HS-5 (cell line): Measurements from ENCODE around the gene ATP1A2.
A peak's percentile ranks its signal among the peaks of the same experiment; 100 is the strongest.

Experiments used
- DNase-seq: peaks from one replicate; pipeline ENCODE4 v3.0.0-alpha.2; 2012; ENCODE audit warnings: low read depth

The ATP1A2 gene

DNA sequence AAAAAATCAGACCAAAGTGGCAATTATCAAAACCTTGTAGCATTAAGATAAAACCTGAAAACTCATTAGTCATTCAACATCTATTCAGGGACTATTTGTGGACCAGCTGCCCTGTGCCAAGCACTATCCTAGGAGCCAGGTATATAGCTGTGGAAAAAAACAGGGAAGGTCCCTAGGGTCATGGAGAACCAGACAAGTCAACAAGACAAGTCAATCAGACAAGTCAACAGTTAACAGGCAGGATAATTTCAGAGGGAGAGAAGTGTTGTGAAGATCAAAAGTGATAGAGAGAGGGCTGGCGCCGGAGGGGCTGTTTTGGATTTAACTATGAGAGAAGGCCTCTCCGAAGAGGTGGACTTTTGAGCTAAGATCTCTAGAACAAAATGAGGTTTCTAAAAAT lies 32.6 kb downstream of the ATP1A2 start:
- DNase-seq: no peak

DNA sequence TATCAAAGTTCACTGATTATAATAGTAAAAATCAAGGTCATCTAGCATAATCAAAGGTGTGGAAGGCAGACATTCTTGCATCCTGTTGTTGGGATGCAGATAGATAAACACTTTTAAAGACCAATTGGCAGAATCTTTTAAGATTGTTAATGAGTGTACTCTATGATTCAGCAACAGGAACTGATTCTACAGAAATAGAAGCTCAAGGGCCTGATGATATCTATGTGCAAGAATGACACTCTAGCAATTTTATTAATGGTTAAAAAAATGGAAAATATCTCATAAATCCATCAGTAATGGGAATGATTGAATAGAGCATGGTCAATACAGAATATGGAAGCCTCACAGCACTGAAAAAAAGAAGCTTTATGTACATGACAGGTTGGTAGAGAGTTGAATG lies 33.7 kb downstream of the ATP1A2 start:
- DNase-seq: no peak

DNA sequence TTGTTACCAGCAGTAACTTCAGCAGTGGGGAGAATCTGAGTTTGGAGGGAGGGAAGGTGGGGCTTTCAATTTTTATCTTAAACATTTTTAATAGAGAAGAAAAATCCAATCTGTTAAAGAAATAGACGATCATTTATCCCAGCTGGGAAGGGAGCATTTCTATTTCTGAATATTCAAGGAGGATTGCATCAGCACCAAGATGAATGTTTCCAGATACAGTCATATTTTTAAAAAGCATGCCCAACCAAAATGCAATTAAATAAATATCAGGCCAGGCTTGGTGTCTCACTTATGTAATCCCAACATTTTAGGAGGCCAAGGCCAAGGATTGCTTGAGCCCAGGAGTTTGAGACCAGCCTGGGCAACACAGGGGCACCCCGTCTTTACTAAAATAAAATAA lies 34.2 kb downstream of the ATP1A2 start:
- peak; percentile 32 for DNase-seq

DNA sequence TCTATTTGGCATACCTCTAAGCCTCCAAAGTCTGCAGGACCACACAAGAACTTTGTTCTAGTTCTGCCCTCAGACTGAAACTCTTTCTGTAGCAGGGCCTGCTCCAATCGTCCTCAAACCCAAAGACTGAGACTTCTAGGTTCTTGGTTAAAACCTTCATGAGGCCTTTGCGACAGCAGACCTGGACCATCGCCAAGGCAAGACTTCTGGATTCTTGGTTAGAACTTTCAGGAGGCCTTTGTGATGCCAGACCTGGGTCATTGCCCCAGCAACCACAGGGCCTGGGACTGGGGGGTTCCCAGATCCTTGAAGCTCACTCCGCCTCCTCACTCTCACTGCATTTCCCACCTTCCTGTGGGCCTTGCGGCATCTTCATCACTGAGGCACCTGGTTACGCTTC lies 35.7 kb downstream of the ATP1A2 start, which contains the start of gene ATP1A4:
TSS of gene ATP1A4 (plus strand) at position 301 of the 400 bp plus-strand sequence. CDS start 438 bp downstream, outside the sequence.
- DNase-seq: no peak

DNA sequence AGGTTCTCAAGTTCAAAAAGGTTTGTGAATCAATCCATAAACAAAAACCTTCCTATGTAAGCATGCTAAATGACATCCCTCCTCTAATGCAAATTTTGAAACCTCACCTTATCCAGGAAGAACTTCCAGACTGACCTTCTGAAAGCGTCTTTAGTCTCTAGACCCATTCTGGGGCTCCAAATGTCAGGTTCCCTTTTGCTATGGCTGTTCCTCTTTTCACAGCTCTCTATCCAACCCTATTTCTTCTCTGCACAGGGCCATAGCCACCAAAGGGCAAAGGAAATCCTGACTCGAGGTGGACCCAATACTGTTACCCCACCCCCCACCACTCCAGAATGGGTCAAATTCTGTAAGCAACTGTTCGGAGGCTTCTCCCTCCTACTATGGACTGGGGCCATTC lies 39.2 kb downstream of the ATP1A2 start:
- no peak for DNase-seq

DNA sequence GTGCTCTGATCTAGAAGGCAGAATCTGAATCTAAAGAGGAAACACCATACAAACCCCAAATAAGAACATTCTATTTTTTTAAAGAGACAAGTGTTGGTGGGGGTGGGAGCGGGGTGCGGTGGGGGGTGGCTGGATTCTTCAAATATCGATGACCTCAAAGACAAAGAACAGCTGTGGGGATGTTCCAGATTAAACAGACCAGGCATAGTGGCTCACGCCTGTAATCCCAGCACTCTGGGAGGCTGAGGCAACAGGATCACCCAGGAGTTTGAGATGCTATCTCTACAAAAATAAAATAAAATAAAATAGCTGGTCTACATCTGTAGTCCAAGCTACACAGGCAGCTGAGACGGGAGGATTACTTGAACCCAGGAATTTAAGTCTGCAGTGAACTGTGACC lies 40.8 kb downstream of the ATP1A2 start:
- DNase-seq: no peak

DNA sequence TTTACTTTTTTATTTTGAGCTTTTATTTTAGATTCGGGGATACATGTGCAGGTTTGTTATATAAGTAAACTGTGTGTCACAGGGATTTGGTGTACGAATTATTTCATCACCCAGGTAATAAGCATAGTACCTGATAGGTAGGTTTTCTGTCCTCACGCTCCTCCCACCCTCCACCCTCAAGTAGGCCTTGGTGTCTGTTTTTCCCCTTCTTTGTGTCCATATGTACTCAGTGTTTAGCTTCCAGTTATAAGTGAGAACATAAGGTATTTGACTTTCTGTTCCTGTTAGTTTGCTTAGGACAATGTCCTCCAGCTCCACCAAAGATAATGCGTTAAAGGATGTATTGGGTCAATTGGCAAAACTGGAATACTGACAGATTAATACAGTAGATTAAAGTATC lies 41.6 kb downstream of the ATP1A2 start:
- no peak for DNase-seq

DNA sequence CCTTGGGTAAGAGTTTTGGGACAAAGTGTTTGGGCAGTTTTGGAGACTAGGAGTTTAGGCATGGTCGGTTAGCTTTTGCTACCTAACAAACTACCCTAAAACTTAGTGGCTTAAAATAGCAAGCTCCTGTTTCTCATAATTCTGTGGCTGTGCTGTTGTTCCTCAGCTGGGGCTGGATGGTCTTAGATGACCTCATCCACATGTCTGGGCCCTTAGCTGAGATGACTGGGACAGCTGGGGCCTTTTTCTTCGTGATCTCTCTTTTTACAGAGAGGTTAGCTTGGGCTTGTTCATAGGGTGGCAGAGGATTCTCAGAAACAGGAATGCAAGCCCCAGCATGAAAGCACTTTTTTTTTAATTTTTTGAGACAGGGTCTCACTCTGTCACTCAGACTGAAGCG lies 42.5 kb downstream of the ATP1A2 start:
- no peak for DNase-seq

DNA sequence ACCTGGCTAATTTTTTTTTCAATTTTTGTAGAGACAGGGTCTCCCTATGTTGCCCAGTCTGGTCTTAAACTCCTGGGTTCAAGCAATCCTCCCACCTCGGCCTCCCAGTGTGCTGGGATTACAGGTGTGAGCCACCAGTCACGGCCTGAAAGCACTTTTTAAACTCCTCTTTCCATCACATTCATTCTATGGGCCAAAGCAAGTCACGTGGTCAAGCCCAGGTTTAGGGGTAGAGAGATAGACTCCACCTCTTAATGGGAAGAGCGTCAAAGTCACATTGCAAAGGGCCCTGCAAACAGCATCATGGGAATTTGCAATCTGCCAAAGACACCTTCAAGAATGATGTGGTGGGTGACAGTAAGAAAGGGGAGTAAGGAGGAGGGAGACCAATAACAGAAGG lies 43.0 kb downstream of the ATP1A2 start:
- no peak for DNase-seq

DNA sequence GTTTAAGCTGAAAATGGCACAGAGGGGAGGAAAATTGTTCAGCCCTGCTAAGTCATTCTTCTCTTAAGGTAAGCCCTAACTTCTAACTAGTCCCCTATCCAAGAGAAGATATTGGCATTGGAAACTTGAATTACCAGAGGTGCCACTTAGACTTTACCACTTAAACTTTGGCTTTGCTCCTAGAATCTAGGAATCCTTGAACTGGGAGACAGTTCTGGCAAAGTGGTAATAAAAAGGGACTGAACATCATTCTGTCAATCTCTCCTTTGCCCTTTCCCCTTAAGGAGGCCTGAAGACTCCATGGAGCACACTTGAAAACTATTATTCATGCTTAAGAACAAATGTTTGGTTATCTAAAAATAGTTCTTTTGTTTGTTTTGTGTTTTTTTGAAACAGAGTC lies 44.3 kb downstream of the ATP1A2 start:
- no peak for DNase-seq

DNA sequence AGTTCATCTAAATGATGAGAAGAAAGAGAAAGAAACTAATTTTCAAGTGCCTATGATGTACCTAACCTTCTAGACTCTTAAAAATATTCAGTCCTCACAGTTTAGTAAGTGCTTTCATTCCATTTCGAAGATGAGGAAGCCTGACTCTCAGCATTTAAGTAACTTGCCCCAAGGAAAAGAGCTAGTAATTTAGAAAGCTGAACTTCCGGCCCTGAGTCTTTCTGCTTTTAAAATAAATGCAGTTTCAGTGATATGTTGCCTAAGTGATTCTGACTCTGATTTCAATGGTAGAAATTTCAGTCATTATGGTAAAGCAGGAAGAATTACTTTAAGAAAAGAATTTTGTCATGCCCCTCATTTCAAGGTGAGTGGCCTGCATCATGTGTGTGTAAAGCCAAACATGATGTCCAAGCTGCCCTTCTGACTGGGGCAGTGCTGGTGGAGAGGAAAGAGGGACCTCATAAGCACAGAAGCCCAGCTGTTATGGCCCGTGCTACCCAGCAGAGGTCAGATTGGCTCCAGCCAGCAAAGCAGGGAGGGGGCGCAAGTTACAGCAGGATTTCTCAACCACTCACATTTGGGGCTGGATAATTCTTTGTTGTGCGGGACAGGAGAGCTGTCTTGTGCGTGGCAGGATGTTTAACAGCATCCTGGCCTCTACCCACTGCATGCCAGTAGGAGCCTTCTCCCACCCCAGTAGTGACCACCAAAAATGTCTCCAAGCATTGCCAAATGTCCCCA lies 46.6 kb downstream of the ATP1A2 start:
- no peak for DNase-seq

DNA sequence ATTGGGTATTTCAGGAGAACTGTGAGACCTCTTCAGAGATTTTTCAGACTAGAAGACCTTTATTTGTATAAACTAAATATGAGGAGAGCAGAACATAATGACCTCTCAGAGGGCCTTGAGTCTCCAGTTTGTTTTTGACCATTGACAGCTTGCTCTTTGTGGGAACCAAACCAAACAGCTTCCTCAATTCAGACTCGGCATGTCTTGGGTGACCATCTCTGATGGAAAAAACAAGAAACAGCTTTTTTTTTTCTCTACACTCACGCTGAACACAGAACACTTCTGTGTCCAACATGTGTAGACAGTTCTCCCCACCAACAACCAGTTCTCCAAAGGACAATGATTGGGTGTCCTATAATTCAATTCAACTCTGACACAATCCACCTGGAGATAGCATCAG lies 47.4 kb downstream of the ATP1A2 start:
- no peak for DNase-seq

DNA sequence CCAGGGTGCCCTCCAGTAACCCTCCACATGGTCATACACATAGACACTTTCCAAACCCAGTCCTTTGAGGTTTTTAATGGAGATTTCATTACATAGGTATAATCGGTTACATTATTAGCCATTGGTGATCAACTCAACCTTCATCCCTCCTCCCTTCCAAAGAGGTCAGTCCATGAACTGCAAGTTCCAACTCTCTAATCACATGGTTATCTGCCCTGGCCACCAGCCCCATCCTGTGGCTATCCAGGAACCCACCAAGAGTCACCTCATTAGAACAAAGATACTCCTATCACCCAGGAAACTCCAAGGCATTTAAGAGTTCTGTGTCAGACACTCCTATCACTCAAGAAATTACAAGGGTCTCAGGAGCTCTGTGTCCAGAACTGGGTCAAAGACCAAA lies 48.1 kb downstream of the ATP1A2 start:
- no peak for DNase-seq

DNA sequence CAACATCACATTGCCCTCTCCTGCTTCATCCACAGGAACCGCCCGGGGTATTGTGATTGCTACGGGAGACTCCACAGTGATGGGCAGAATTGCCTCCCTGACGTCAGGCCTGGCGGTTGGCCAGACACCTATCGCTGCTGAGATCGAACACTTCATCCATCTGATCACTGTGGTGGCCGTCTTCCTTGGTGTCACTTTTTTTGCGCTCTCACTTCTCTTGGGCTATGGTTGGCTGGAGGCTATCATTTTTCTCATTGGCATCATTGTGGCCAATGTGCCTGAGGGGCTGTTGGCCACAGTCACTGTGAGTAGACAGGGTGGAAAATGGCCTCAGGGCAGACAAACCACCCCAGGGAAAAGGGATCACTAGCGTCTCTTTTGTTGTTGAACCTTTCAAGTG lies 48.6 kb downstream of the ATP1A2 start:
- no peak for DNase-seq

DNA sequence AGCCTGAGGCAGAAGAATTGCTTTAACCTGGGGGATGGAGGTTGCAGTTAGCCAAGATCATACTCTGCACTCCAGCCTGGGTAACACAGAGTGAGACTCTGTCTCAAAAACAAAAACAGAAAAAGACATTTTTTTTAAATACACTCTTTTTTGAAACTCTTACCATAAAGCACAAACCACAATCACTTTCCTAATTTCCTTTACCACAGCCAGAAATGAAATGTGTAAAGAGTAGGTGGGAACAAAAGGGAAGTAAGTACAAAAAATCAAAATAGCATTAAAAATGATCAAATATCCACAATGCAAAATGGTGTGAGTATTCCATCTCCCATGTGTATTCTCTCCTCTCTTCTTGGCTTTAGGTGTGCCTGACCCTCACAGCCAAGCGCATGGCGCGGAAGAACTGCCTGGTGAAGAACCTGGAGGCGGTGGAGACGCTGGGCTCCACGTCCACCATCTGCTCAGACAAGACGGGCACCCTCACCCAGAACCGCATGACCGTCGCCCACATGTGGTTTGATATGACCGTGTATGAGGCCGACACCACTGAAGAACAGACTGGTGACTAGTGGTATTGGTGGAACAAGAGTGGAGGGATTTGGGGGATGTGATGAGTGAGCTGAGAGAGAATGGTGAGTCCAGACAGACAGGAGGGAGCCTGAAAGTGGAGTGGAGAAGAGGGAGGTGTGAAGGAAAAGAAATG lies 50.8 kb downstream of the ATP1A2 start:
- no peak for DNase-seq

DNA sequence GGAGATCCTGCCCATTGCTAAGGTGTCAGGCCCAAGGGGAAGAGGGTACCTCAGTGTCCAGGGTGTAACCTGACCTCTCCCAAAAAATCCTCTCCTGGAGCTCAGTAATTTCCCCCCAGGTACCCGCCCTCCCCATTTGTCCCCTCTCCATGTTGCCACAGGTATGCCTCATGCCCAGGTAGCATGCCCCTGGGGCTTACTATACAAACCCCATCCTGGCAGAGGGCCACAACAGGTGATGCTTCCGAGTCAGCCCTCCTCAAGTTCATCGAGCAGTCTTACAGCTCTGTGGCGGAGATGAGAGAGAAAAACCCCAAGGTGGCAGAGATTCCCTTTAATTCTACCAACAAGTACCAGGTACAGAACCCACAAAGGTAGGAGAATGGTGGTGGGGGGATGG lies 51.5 kb downstream of the ATP1A2 start:
- no peak for DNase-seq

DNA sequence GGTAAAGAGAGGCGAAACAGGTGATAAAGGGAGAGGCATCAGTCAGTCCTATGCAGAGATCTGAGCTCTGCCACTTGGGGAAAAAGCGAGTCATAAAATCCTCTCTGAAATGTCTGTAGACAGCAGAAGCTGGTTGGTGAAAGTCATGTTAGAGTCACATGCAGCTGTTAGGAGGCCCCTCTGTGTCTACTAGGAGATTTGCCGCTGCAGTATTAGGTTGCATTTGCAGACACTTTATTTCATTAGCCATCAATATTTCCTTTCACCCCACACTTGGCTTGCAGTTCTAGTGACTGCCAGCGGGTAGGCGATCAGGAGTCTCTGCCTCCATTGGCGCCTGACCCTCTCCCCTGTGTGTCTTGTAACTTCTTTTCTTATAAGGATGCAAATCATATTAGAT lies 52.0 kb downstream of the ATP1A2 start:
- no peak for DNase-seq

DNA sequence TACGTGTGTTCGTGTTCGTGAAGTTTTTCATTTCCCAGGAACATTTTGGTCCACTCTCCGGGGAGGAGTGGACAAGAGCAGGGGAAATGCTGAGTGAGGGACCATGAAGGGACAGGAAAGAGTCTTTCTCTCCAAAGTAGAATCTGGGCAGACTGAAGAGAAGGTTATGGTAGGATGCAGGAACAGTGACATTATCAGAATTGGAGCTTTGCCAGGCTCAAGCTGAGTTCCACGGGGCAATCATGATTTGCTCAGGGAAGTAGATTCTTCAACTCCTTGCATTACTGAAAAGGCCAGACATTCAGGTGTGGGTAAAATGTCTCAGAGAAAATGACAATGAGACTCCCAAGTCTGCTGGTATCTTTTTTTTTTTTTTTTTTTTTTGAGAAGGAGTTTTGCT lies 52.5 kb downstream of the ATP1A2 start:
- DNase-seq: no peak

DNA sequence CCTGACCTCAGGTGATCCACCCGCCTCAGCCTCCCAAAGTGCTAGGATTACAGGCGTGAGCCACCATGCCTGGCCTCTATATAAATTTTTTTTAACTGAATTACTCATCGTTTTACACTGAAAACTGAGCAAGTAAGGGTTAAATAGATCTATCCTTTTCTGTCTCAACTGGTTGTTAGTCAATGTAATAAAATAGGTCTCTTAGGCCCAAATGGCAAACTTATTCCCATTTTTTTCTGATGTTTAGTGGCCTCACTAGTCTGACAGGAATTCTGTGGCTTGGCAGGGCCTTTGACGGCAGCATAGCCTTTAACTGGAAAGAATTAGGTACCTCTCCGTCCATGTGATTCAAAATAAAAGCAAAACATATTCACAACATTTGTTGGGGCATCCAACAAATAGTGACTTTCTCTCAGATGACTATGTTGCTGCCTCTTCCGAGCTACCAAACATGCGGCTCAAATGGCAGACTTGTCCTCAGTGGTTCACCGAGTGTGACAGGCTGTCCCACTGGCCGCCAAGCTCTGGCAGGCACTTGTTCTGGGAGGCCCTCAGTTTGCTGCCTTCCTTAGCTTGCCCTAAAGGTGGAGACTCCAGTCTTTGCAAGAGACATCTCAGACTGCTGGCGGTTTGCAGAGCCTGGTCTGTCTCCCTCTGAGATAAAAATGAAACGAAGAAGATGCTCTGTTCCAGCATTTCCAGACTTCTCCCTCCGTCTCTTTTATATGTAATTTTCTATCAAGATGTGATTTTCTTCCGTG lies 53.2 kb downstream of the ATP1A2 start:
- no peak for DNase-seq

DNA sequence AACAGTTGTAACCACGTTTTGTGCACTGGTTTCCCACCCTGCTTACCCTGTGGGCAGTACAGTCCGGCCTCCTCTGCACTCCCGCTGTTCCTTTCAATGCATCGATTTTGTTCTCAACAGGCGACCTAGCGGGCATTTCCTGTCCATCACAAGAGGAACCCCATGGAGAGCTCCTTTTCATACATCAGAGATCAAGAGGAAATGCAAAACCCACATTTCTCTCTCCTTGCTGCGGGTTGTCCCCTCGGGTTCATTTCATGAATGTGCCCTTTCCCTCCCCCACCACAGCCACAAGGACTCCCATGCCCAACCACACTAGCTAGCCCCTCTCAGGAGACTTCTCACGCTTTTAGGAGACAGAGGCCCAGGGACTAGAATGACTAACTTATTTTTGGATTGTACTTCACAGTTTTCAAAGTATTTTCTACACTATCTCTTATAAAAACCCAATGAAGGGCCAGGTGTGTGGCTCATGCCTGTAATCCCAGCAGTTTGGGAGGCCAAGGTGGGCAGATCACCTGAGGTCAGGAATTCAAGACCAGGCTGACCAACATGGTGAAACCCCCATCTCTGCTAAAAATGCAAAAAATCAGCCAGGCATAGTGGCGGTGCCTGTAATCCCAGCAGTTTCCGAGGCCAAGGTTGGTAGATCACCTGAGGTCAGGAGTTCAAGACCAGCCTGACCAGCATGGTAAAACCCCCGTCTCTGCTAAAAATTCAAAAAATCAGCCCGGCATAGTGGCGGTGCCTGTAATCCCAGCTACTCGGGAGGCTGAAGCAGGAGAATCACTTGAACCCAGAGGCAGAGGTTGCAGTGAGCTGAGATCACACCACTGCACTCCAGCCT lies 54.2 kb downstream of the ATP1A2 start:
- no peak for DNase-seq

DNA sequence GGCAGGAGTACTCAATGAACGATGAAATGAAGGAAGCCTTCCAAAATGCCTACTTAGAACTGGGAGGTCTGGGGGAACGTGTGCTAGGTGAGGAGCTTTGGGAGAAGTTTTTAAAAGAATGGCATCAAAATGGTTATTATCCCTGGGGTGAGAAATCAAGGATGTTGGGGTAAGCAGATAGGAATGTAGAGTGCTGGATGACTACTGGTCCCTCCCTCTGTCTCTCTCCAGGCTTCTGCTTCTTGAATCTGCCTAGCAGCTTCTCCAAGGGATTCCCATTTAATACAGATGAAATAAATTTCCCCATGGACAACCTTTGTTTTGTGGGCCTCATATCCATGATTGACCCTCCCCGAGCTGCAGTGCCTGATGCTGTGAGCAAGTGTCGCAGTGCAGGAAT lies 55.8 kb downstream of the ATP1A2 start:
- peak; percentile 35 for DNase-seq

DNA sequence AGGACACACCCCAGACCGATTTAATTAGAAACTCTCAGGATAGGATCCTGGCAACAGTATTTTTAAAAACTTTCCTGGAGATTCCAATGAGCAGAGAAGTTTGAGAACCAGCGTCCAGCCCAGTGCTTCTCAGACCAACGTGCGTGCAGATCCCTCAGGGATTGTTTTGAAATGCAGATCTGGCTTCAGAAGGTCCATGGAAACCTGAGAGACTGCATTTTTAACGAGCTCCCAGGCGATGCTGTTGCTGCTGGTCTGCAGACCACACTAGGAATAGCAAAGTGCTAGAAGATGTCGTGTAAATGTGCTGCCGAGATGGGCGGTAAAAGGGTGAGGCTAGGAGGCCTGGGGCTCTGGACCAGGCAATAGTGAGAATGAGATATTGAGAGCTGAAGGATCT lies 56.4 kb downstream of the ATP1A2 start:
- DNase-seq: no peak
